GM12878 (cell line): Measurements from ENCODE around the gene TCERG1L.

Experiments used
- ATF7 ChIP-seq: fragments of 450-650 bp; IDR thresholded peaks from 2 replicates; pipeline ENCODE4 v1.6.1; 2016; ENCODE audit warnings: low read depth, mild to moderate bottlenecking
- NFIC ChIP-seq: IDR thresholded peaks from 2 replicates; pipeline ENCODE4 v1.6.1; 2012; ENCODE audit warnings: low read depth, mild to moderate bottlenecking, inconsistent platforms, low read length, moderate library complexity
- POLR2A ChIP-seq: IDR thresholded peaks from 2 replicates; pipeline ENCODE4 v1.6.1; 2011; ENCODE audit warnings: low read depth, mild to moderate bottlenecking, low read length
- ZNF24 ChIP-seq: fragments of 450-650 bp; IDR thresholded peaks from 2 replicates; pipeline ENCODE4 v1.6.1; 2017; ENCODE audit warnings: antibody characterized with exemption, mild to moderate bottlenecking

- TF ChIP-seq ATF7, result no peak
- no peak for TF ChIP-seq ZNF24
- TF ChIP-seq NFIC, result no peak
- no peak for TF ChIP-seq POLR2A
These were observed 163.3 kb downstream of the TCERG1L start for GRCh38 chr10:131148270-131148669.
